ENCODE data around the gene GHR.
"Not testable (repeated sequence)": the region's sequence is repeated elsewhere in the genome, so short reads cannot be mapped to it uniquely, and the experiment has no call there.

GHR gene

GRCh38 chr5:42569953-42570548, 146.8 kb downstream of the GHR start:
- no peak for DNase-seq (ENCODE audit: low spot score)

GRCh38 chr5:42570966-42571960, 148.0 kb downstream of the GHR start:
- DNase-seq (ENCODE audit: low spot score), result peak; percentile 6

- DNase-seq (ENCODE audit: low spot score), result no peak
Observed at GRCh38 chr5:42572313-42572712, 149.1 kb downstream of the GHR start.

- no peak for DNase-seq (ENCODE audit: low spot score)
Observed at GRCh38 chr5:42573386-42573785, 150.1 kb downstream of the GHR start.

- not testable (repeated sequence) for DNase-seq (ENCODE audit: low spot score)
Observed at GRCh38 chr5:42575914-42576313, 152.7 kb downstream of the GHR start.

- not testable (repeated sequence) for DNase-seq (ENCODE audit: low spot score)
Observed at GRCh38 chr5:42578901-42579300, 155.7 kb downstream of the GHR start.

- no peak for DNase-seq (ENCODE audit: low spot score)
Observed at GRCh38 chr5:42579320-42579719, 156.1 kb downstream of the GHR start.

- no peak for DNase-seq (ENCODE audit: low spot score)
Observed at GRCh38 chr5:42581845-42582244, 158.6 kb downstream of the GHR start.

- DNase-seq (ENCODE audit: low spot score), result no peak
Observed at GRCh38 chr5:42582723-42583122, 159.5 kb downstream of the GHR start.

GRCh38 chr5:42583322-42583721, 160.1 kb downstream of the GHR start:
- DNase-seq (ENCODE audit: low spot score), result peak; percentile 53

- DNase-seq (ENCODE audit: low spot score), result no peak
Observed at GRCh38 chr5:42586625-42587024, 163.4 kb downstream of the GHR start.

GRCh38 chr5:42587096-42587723, 164.0 kb downstream of the GHR start:
- DNase-seq (ENCODE audit: low spot score), result no peak

- DNase-seq (ENCODE audit: low spot score), result no peak
Observed at GRCh38 chr5:42590566-42590965, 167.3 kb downstream of the GHR start.

GRCh38 chr5:42591015-42591414, 167.8 kb downstream of the GHR start:
- no peak for DNase-seq (ENCODE audit: low spot score)

GRCh38 chr5:42592401-42593140, 169.3 kb downstream of the GHR start:
- DNase-seq (ENCODE audit: low spot score), result no peak

- DNase-seq (ENCODE audit: low spot score), result no peak
Observed at GRCh38 chr5:42593591-42593990, 170.4 kb downstream of the GHR start.

- no peak for DNase-seq (ENCODE audit: low spot score)
Observed at GRCh38 chr5:42595597-42595996, 172.4 kb downstream of the GHR start.

GRCh38 chr5:42596817-42597216, 173.6 kb downstream of the GHR start:
- no peak for DNase-seq (ENCODE audit: low spot score)

- DNase-seq (ENCODE audit: low spot score), result no peak
Observed at GRCh38 chr5:42597318-42597937, 174.2 kb downstream of the GHR start.

- DNase-seq (ENCODE audit: low spot score), result no peak
Observed at GRCh38 chr5:42598311-42598710, 175.1 kb downstream of the GHR start.

GRCh38 chr5:42599106-42599505, 175.9 kb downstream of the GHR start:
- DNase-seq (ENCODE audit: low spot score), result no peak

GRCh38 chr5:42600441-42600840, 177.2 kb downstream of the GHR start:
- DNase-seq (ENCODE audit: low spot score), result no peak
